ENCODE results near the gene SPRR2E. TPM values are rescaled to one million over a fixed set of nuclear protein-coding genes. Genes with fewer than 3 reads are reported as not detected.
"Not testable (repeated sequence)": the region's sequence is repeated elsewhere in the genome, so short reads cannot be mapped to it uniquely, and the experiment has no call there.

SPRR2E gene
- total and polyA plus RNA-seq, 2 donors from 2014 or later: not detected

DNA sequence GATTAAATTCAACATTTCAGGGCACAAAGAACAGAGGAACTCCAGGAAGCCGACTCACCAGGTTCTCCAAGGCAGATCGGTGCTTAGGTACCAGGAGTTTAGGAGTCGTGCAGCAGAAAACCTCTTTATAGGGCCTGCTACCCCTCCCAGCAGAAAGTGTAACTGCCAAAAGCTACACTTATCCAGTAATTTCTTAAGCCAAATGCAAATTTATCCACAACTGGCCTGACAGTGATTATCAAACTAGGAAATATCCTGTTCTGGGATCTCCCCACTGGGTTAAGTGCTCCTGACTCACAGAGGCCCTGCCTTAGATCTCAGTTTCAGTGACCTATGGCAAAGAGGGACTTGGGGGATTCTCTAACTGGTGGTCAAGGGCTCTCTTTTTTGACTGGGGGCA, 19.1 kb upstream of the SPRR2E start, which contains the start of gene SPRR2F:
TSS of gene SPRR2F (minus strand) at position 101 of the 400 bp plus-strand sequence. CDS start 783 bp downstream, outside the sequence.
- intact Hi-C loops (cut with DNase I): no loop called here
- FAIRE-seq: no peak
- Histone ChIP-seq H3K27me3 (ENCODE audit: control insufficient read depth, insufficient read depth, low read length) (no peaks in the 10 kb centered on the region), H3K36me3 (ENCODE audit: control insufficient read depth in 2 of 3, insufficient read depth in 3 of 3, low read length in 3 of 3) (no peaks in the 10 kb centered on the region), H3K4me3 (ENCODE audit: low read length in 3 of 3) (no peak within 1 kb of the TSS), H3K27ac (ENCODE audit: low read depth in 2 of 2, low read length in 2 of 2) (no peak within 1 kb of the TSS), H3K9ac (ENCODE audit: low read length in 3 of 3) (no peak within 1 kb of the TSS), H3K9me3 (ENCODE audit: control insufficient read depth in 2 of 3, insufficient read depth in 1 of 3, low read length in 3 of 3) (no peaks in the 10 kb centered on the region), H3K4me1 (ENCODE audit: control insufficient read depth in 2 of 3, insufficient read depth in 2 of 3, low read depth in 1 of 3, low read length in 3 of 3) (no peaks in the 10 kb centered on the region)
- DNase-seq: no peak
- TF ChIP-seq, protein P1, sequence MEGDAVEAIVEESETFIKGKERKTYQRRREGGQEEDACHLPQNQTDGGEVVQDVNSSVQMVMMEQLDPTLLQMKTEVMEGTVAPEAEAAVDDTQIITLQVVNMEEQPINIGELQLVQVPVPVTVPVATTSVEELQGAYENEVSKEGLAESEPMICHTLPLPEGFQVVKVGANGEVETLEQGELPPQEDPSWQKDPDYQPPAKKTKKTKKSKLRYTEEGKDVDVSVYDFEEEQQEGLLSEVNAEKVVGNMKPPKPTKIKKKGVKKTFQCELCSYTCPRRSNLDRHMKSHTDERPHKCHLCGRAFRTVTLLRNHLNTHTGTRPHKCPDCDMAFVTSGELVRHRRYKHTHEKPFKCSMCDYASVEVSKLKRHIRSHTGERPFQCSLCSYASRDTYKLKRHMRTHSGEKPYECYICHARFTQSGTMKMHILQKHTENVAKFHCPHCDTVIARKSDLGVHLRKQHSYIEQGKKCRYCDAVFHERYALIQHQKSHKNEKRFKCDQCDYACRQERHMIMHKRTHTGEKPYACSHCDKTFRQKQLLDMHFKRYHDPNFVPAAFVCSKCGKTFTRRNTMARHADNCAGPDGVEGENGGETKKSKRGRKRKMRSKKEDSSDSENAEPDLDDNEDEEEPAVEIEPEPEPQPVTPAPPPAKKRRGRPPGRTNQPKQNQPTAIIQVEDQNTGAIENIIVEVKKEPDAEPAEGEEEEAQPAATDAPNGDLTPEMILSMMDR (IDR thresholded peaks at IDR 0.05; ENCODE audit: borderline replicate concordance, extremely low read depth, insufficient read depth): no peak

DNA sequence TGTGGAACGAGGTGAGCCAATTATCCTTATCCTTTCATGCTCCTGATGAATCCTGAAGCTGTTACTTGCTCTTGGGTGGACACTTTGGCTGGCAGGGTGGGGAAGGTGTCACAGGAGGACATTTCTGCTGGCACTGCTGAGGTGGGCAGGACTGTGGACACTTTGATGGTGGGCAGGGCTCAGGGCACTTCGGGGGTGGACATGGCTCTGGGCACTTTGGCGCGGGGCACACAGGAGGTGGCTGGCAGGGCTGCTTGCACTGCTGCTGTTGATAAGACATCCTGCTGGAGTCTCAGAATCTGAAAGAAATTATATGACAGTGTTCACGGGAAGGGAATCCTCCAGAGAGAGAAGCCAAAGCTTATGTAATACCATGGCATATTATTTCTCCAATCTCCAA, 18.1 kb upstream of the SPRR2E start:
- intact Hi-C loops (cut with DNase I); H3K27ac ChIP-seq (ENCODE audit: low read depth in 2 of 2, low read length in 2 of 2); H3K36me3 ChIP-seq (ENCODE audit: control insufficient read depth in 2 of 3, insufficient read depth in 3 of 3, low read length in 3 of 3); FAIRE-seq; H3K9ac ChIP-seq (ENCODE audit: low read length in 3 of 3); H3K4me3 ChIP-seq (ENCODE audit: low read length in 3 of 3); H3K4me1 ChIP-seq (ENCODE audit: control insufficient read depth in 2 of 3, insufficient read depth in 2 of 3, low read depth in 1 of 3, low read length in 3 of 3); DNase-seq; H3K9me3 ChIP-seq (ENCODE audit: control insufficient read depth in 2 of 3, insufficient read depth in 1 of 3, low read length in 3 of 3); H3K27me3 ChIP-seq (ENCODE audit: control insufficient read depth, insufficient read depth, low read length): not testable (repeated sequence)

- H3K4me1 ChIP-seq (ENCODE audit: control insufficient read depth in 2 of 3, insufficient read depth in 2 of 3, low read depth in 1 of 3, low read length in 3 of 3): no peaks in the 10 kb centered on the region
- no peaks in the 10 kb centered on the region for H3K27me3 ChIP-seq (ENCODE audit: control insufficient read depth, insufficient read depth, low read length)
- FAIRE-seq (no peak), DNase-seq (no peak)
- no peak overlapping the region for H3K9ac ChIP-seq (ENCODE audit: low read length in 3 of 3)
- TF ChIP-seq, protein P1 (IDR thresholded peaks at IDR 0.05; ENCODE audit: borderline replicate concordance, extremely low read depth, insufficient read depth): no peak
- no peak overlapping the region for H3K27ac ChIP-seq (ENCODE audit: low read depth in 2 of 2, low read length in 2 of 2)
- H3K4me3 ChIP-seq (ENCODE audit: low read length in 3 of 3): no peak overlapping the region
- no peaks in the 10 kb centered on the region for H3K9me3 ChIP-seq (ENCODE audit: control insufficient read depth in 2 of 3, insufficient read depth in 1 of 3, low read length in 3 of 3)
- H3K36me3 ChIP-seq (ENCODE audit: control insufficient read depth in 2 of 3, insufficient read depth in 3 of 3, low read length in 3 of 3): no peaks in the 10 kb centered on the region
- intact Hi-C loops (cut with DNase I): no loop called here
Observed at GRCh38 chr1:153100245-153100644, 5.9 kb upstream of the SPRR2E start.

DNA sequence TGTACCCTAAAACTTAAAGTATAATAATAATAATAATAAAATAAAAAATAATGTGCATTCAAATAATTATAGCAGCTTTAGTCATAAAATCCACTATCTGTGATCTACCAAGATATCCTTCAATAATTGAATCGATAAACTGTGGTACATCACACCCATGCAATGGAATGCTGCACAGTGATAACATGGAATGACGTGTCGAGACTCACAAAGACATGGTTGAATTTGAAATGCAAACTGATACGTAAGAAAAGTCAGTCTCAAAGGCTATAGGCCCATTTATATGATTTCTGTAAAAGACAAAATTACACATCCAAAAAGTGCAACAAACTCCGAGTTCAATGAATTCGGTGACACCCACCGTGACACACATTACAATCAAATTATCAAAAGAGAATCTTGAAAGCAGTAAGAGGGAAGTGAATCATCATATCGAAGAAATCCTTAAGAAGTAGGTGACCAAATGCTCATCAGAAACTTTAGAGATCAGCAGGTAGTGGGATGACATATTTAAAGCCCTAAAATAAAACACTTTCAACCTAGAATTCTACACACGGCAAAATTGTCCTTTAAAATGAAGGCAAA, 5.2 kb upstream of the SPRR2E start:
- no peak overlapping the region for H3K4me3 ChIP-seq (ENCODE audit: low read length in 3 of 3)
- TF ChIP-seq, protein P1 (IDR thresholded peaks at IDR 0.05; ENCODE audit: borderline replicate concordance, extremely low read depth, insufficient read depth): no peak
- H3K4me1 ChIP-seq (ENCODE audit: control insufficient read depth in 2 of 3, insufficient read depth in 2 of 3, low read depth in 1 of 3, low read length in 3 of 3): no peaks in the 10 kb centered on the region
- no peaks in the 10 kb centered on the region for H3K27me3 ChIP-seq (ENCODE audit: control insufficient read depth, insufficient read depth, low read length)
- intact Hi-C loops (cut with DNase I): no loop called here
- no peaks in the 10 kb centered on the region for H3K9me3 ChIP-seq (ENCODE audit: control insufficient read depth in 2 of 3, insufficient read depth in 1 of 3, low read length in 3 of 3)
- DNase-seq (no peak), FAIRE-seq (no peak)
- no peak overlapping the region for H3K27ac ChIP-seq (ENCODE audit: low read depth in 2 of 2, low read length in 2 of 2)
- H3K36me3 ChIP-seq (ENCODE audit: control insufficient read depth in 2 of 3, insufficient read depth in 3 of 3, low read length in 3 of 3): no peaks in the 10 kb centered on the region
- H3K9ac ChIP-seq (ENCODE audit: low read length in 3 of 3): no peak overlapping the region

Measured in kidney (tissue), 14 donors.